ENCODE data around the gene TXN2. TPM values are rescaled to one million over a fixed set of nuclear protein-coding genes. Genes with fewer than 3 reads are reported as not detected.

Gene TXN2
- total RNA-seq, 2 experiments from 2014 or later, result 117 to 124 TPM

- ChIA-PET POLR2A (interaction anchor here (0.6 kb wide), 1 partner anchor 227 kb away, joined by 3 read pairs; no protein-coding TSS in a partner anchor), CTCF (interaction anchor here (0.7 kb wide), 1 partner anchor 16 kb away, joined by 3 read pairs; no protein-coding TSS in a partner anchor)
Measured at GRCh38 chr22:36493690-36494110, 12.3 kb upstream of the TXN2 start.

DNA sequence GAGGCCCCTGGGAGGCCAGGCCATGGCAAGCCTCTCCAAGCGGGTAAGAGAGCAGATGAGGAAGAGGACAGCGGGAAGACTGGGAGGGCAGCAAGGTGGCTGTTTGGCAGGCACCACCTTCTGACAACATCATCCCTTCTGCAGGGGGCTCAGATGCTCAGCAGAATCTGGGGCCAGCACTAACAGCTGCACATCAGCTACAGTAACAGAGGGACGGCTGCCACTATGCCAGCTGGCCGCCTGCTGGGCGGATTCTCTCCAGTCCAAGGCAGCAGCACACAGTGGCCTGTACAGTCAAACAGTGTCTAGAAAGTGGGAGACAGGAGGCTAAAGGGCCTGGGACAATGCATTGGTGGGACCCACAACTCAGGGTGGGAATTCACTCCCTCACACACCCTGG is 10.7 kb upstream of the TXN2 start:
- CTCF ChIA-PET, result no interaction called here
- POLR2A ChIA-PET, result no interaction called here

- POLR2A ChIA-PET, result no interaction called here
- CTCF ChIA-PET, result interaction anchor here (1.2 kb wide), 1 partner anchor 20 kb away, joined by 4 read pairs; no protein-coding TSS in a partner anchor
Measured at GRCh38 chr22:36491155-36491554, 9.7 kb upstream of the TXN2 start.

DNA sequence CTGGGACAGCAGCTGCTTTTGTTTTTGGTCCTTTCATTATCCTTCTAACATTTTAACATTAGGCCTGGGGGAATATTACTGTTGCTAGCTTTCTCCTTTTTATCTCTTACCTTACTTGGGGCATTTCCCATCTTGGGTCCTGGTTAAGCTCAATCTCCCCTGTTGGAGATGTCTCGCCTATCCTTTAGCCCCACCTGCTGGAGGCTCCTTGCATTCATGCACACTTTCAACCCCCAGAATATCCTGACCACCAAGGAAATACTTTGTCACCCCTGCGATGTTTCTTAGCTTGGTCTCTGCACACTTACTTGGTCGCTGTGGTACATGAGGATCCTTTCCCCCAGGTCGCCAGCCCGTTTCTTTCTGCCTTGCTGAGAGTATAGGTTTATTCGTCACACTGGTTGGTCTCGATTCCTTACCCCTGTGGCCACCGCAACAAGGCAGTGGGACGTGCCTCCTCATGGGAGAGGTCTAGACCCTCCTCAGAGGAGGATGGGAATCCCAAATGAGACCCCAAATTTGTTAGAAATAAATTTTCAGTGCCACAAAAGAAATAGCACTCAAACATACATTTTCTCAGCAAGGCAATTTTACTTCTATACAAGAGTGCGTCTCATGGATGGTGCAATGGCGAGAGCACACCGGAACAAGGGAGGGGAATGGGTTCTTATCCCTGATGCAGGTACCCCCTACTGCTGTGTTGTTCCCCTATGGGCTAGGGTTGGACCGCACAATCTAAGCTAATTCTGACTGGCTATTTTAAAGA is 5.4 kb upstream of the TXN2 start:
- POLR2A ChIA-PET, result interaction anchor here (0.6 kb wide), 1 partner anchor 19 kb away, joined by 4 read pairs; no protein-coding TSS in a partner anchor
- CTCF ChIA-PET, result interaction anchor here (0.5 to 1.5 kb wide), 12 partner anchors 14 to 1084 kb away, joined by 3 to 6 read pairs (median 3); partner anchors contain the start of gene FOXRED2

DNA sequence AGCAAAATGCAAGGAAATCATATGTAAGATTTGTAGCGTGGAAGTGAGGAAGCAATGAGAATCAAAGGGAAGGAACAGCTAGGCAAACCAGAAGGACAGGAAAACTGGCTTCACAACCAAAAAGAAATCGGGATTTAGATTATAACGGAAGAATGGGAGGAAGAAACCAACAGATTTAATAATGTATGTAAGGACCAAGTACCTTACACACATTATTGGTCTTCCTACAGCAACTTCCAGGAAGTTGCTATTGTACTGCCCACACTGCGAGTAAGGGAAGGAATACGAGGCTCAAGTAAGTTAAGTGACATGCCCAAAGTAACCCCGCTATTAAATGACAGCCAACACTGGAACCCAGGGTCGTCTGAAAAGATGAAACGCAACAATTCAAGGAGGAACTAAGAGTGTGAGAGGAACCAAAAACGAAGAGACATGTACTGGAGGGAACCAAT is 473 bp downstream of the TXN2 start:
- ChIA-PET CTCF (interaction anchor here (1.7 kb wide), 1 partner anchor 10 kb away, joined by 8 read pairs; no protein-coding TSS in a partner anchor), POLR2A (interaction anchor here (0.7 to 1.4 kb wide), 4 partner anchors 10 to 123 kb away, joined by 4 to 8 read pairs (median 4); partner anchors contain the start of gene EIF3D)

DNA sequence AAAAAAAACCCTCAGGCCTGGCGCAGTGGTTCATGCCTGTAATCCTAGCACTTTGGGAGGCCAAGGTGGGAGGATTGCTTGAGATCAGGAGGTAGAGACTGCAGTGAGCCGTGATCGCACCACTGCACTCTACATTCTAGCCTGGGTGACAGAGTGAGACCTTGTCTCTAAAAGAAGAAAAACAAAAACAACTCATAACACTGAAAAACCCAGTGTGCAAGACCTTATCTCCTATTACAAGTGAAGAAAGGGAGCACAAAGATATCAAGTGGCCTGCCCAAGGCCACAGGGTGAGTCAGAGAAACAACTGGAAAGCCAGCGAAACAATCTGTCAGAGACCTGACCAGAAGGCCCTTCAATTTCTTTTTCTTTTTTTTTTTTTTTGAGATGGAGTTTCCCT is 2.5 kb downstream of the TXN2 start:
- ChIA-PET POLR2A (no interaction called here), CTCF (interaction anchor here (1.3 to 1.9 kb wide), 2 partner anchors 8 to 11 kb away, joined by 4 to 9 read pairs; no protein-coding TSS in a partner anchor)

- ChIA-PET POLR2A (no interaction called here), CTCF (interaction anchor here (1.9 kb wide), 1 partner anchor 174 kb away, joined by 4 read pairs; no protein-coding TSS in a partner anchor)
Measured at GRCh38 chr22:36475341-36475740, 6.1 kb downstream of the TXN2 start.

DNA sequence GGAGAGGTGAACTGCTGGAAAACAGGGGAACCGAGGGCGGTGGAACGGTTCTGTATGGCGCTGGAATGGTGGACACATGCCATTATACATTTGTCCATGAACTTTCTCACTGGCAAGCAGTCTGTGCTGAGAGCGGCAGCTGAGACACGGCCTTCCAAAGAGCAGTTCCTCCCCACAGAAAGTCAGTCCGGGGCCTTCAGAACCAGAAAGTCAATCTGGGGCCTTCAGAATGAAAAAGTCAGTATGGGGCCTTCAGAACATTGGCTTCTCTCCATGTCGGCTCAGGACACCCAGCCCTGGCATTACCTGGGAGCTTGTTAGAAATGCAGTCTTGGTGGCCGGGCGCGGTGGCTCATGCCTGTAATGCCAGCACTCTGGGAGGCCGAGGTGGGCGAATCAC is 8.8 kb downstream of the TXN2 start:
- ChIA-PET POLR2A (no interaction called here), CTCF (interaction anchor here (0.6 kb wide), 1 partner anchor 337 kb away, joined by 3 read pairs; no protein-coding TSS in a partner anchor)

DNA sequence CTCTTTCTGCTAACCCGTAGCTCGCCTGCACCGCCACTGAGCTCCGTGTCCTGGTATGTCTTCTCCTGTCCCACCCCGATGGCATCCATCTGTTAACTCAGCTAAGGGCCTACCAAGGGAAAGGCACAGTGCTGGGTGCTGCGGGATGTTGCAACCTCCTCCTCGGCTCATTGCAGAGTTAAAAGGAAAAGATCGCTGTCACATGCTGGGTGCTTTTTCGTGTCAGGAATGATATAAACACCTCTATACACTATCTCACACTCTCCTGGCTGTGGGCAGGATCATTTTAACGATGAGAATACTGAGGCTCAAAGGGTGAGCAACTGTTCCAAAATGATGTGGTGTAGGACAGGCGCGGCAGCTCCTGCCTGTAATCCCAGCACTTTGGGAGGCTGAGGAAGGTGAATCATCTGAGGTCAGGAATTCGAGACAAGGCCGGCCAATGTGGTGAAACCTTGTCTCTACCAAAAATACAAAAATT is 10.1 kb downstream of the TXN2 start:
- ChIA-PET CTCF (interaction anchor here (1.1 to 6.1 kb wide), 18 partner anchors 8 to 185 kb away, joined by 3 to 66 read pairs (median 5); partner anchors contain the start of gene TXN2), POLR2A (interaction anchor here (0.5 to 1.5 kb wide), 3 partner anchors 10 to 244 kb away, joined by 3 to 6 read pairs (median 4); partner anchors contain the start of gene TXN2)

GRCh38 chr22:36470994-36471331 is 10.5 kb downstream of the TXN2 start:
- ChIA-PET CTCF (interaction anchor here (0.7 to 6.1 kb wide), 25 partner anchors 9 to 185 kb away, joined by 3 to 66 read pairs (median 4); partner anchors contain the start of gene TXN2), POLR2A (interaction anchor here (0.5 to 1.5 kb wide), 3 partner anchors 11 to 244 kb away, joined by 3 to 6 read pairs (median 4); partner anchors contain the start of gene TXN2)

DNA sequence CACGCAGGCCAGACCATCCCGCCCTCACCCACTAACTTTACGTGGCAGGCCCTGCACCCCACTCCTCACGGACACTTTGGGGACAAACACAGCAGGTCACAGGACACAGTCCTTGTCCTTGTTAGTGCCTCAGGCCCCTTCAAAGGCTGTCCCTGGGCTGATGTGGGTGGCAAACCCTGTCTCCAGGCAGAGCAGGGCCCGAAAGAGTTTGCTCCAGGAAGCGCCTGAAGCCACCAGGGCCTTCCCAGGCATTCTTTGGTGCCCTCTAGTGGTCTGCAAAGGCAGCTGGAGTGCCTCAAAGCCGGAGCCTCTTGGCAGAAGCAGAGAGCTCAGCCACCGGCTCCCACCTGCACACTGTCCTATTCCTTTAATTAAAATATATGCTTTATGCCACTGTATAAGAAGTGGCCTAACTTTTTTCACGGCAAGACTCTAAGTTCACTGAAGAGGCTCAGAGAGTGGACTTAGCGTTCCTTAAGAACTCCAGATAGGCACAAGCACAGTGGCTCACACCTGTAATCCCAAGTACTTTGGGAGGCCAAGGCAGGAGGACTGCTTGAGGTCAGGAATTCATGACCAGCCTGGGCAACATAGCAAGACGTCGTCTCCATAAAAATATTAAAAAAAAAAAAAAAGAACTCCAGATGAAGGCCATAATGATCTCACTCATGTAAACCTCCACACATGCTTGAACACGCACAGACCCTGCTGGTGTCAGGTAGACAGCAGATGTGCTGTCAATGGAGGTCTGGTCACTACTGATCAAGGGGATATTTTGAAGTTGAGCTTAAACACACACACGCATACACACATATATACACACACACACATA is 11.1 kb downstream of the TXN2 start:
- ChIA-PET POLR2A (interaction anchor here (0.5 to 1.5 kb wide), 3 partner anchors 11 to 243 kb away, joined by 3 to 6 read pairs (median 4); partner anchors contain the start of gene TXN2), CTCF (interaction anchor here (0.6 to 6.1 kb wide), 29 partner anchors 9 to 368 kb away, joined by 3 to 66 read pairs (median 4); partner anchors contain the start of gene TXN2)

DNA sequence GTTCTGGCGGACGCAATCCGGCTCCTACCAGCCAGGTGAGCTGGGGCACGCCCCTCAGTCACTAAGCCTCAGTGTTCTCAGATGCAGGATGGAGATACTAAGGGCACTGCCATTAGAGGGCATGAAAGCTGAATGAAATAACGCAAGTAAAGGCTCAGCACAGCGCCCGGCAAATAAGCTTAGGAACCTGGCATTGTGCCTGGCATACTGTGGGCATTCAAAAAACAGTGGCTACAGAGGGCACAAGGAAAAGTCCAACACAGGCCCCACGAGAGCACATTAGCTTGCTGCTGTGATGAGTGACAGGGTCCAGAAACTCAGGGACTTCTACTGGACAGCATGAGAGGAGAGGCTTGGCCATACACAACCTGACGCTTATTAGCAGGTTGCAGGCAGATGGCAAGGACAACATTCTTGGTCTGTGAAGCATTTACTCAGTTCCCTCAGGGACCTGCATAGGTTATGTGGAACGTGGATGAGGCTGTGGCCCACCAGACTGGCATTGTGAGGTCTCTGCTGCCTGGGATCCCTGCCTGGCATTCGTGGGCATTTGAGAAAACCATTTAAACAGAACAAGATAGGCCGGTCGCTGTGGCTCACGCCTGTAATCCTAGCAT is 12.2 kb downstream of the TXN2 start:
- CTCF ChIA-PET, result interaction anchor here (1.4 to 6.1 kb wide), 5 partner anchors 13 to 169 kb away, joined by 3 to 66 read pairs (median 17); no protein-coding TSS in a partner anchor
- POLR2A ChIA-PET, result interaction anchor here (0.6 kb wide), 1 partner anchor 181 kb away, joined by 3 read pairs; no protein-coding TSS in a partner anchor

GRCh38 chr22:36467946-36468345 is 13.5 kb downstream of the TXN2 start:
- ChIA-PET CTCF (interaction anchor here (0.8 to 6.1 kb wide), 6 partner anchors 12 to 175 kb away, joined by 3 to 66 read pairs (median 6); no protein-coding TSS in a partner anchor), POLR2A (no interaction called here)

DNA sequence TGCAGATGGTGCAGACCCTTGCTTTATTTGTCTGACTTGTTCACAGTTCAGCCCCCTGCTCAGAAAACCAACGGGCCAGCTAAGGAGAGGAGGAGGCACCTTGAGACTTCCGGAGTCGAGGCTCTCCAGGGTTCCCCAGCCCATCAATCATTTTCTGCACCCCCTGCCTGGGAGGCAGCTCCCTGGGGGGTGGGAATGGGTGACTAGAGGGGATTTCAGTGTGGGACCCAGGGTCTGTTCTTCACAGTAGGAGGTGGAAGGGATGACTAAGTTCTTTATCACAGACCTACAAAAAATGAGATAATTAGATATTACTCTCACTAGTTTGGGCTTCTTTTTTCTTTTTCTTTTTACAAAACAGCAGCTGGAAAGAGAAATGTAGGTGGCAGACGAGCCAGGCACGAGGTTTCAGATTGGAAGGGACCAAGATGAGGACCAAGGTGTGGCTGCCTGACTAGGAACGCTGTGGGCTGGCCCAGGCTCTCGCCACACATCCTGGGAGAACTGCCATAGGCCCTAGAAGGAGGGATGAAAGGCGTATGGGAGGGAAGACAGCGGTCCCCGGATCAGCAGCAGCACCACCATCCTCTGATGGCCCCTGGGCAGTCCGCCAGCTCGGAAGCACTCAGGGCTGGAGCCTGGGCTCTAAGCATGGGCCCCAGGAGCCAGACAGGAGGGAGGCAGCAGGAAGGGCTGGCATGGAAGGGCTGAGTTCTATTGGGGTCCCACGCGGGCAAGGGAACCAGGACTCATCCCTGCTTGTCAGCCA is 14.2 kb downstream of the TXN2 start:
- ChIA-PET POLR2A (interaction anchor here (0.7 kb wide), 1 partner anchor 181 kb away, joined by 3 read pairs; no protein-coding TSS in a partner anchor), CTCF (interaction anchor here (0.6 to 6.1 kb wide), 6 partner anchors 11 to 175 kb away, joined by 3 to 66 read pairs (median 6); no protein-coding TSS in a partner anchor)

DNA sequence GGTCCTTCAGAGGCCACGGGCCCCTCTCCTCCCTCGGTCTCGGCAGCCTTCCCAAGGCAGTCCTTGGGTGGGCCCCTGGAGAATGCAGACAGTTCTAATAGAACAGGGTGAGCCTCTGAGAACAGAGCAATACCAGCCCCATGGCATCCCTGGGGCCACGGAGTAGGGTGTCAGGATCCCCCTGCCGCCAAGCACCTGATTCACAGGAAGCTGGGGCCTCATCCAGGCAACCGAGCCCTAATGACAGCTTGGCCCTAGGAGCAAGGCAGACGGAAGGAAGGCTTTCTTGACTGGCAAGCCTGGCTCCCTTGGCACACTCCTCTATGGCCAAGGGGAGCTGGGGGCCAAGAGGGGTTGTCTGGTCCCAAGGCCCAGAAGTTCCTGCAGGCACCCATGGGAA is 15.2 kb downstream of the TXN2 start:
- ChIA-PET POLR2A (interaction anchor here (0.7 kb wide), 1 partner anchor 180 kb away, joined by 3 read pairs; no protein-coding TSS in a partner anchor), CTCF (interaction anchor here (0.6 to 6.1 kb wide), 2 partner anchors 12 to 166 kb away, joined by 3 to 66 read pairs; no protein-coding TSS in a partner anchor)

DNA sequence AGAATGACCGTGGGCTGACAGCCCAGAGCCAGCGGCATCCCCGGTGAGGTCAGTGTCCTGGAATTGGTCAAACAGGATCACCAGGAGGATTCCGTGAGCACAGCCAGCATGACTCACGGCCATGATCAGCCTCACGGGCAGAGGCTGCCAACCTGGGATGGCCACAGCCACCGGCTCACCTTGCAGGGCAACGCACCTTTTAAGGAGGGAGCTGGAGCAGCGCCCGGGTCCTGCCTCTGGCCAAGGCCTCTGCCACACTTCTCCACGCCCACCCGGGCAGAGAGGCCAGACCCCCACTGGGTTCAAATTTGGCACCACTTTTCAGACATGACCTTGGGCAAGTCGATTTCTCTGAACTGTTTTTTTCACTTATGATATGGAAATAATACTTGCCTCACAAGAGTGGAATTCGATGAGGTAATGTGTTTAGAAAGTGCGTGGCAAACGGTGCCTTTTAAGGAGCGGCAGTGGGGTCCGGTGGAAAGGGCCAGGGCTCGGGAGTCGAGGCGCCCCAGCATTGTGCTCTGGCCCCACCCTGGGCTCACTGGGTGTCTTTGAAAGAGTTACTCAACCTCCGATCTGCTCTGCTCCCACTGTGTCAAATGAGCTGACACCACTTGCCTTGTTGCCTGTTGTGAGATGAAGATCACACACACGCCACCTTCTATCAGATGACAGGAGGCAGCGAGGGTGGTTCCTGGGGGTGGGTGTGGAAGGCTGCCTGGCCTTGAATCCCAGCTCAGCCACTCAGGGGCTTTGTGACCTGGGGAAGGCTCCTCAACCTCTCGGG is 16.0 kb downstream of the TXN2 start:
- CTCF ChIA-PET, result no interaction called here

More for the DNA sequence above, 16.0 kb downstream of the TXN2 start:
- POLR2A ChIA-PET, result no interaction called here
